Fibroblast of skin of right biceps (primary cell): ENCODE results near the gene MAST2.
A peak's percentile ranks its signal among the peaks of the same experiment; 100 is the strongest.
"Not testable (repeated sequence)": the region's sequence is repeated elsewhere in the genome, so short reads cannot be mapped to it uniquely, and the experiment has no call there.

Experiments used
- DNase-seq: peaks from one replicate; pipeline ENCODE4 v3.0.0-alpha.2; 2013

Gene MAST2

GRCh38 chr1:45803299-45803780 lies at the start of gene MAST2:
TSS of gene MAST2 (plus strand) at chr1:45803612. CDS start at chr1:45803896, 284 bp downstream.
- peak; percentile 90 for DNase-seq

DNA sequence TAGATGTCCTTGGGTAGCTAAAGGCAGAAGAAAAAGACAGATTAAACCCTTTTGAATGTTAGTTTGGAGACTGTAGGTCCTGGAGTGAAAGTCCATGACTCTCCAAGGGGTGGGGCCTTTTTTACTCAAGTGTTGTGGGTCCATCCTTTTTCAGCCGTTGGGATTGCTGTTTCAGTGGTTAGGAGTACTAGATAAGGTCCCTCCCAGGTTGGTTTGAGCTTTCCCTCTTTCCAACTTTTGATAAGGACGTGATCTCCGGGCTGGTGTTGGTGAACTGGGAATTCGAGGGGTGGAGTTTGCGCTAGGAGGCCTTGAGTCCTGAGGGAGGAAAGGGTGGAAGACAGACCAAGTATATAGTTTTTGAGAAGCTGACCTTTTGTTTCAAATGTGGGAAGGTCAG lies 47.7 kb upstream of the MAST2 start:
- no peak for DNase-seq

GRCh38 chr1:45762291-45762690 lies 41.1 kb upstream of the MAST2 start:
- DNase-seq = no peak

- no peak for DNase-seq
Observed at GRCh38 chr1:45765999-45766792, 37.2 kb upstream of the MAST2 start.

GRCh38 chr1:45767035-45767434 lies 36.4 kb upstream of the MAST2 start:
- DNase-seq = peak; percentile 36

- no peak for DNase-seq
Observed at GRCh38 chr1:45769261-45769932, 34.0 kb upstream of the MAST2 start.

GRCh38 chr1:45772971-45773370 lies 30.4 kb upstream of the MAST2 start:
- no peak for DNase-seq

GRCh38 chr1:45775794-45776193 lies 27.6 kb upstream of the MAST2 start:
- DNase-seq = no peak

DNA sequence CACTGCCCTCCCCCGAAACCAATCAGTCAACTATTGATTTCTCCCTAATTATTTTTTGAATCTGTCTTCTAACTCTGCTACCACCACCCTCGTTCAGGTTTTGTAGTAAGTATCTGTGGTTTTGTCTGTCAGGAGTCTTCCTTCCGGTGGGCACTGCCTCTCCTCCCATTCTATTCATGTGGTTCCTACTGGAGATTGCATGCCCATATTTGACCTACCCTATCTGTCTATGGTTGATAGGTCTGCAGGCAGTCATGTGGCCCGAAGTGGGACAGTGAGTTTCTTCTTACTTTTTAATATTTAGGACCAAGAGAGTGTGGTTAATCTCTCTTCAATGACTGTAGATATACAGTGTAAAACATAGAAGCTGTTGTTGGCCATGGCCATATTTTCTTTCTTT lies 17.8 kb upstream of the MAST2 start:
- no peak for DNase-seq

DNA sequence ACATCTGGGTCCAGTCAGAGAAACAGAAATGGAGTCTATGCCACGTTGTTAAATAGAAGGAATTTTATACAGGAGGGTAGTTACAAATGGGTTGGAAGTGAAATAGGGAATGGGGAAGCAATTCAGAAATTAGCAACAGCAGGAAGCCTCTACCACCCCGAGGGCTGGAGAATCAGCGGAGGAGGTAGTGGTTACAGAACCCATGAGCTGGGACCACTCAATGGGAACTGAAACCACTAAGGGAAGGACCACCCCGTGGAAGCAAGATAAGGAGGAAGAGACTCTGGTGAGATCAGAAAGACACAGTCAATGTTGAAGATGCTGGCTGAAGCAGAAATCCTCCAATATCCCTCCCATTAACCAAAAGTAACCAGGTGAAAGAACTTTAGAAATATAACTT lies 15.5 kb upstream of the MAST2 start:
- DNase-seq = no peak

DNA sequence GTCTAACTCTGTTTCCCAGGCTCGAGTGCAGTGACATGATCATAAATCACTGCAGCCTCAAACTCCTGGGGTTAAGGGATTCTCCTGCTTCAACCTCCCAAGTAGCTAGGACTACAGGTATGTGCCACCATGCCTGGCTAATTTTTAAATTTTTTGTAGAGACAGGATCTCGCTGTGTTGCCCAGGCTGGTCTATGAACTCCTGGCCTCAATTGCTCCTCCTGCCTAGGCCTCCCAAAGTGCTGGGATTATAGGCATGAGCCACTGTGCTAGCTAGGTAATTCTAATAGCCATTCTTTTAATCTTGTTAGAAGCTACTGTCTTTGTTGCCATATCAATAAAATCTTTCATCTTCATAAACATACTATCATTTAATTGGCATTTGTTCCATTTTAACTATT lies 13.8 kb upstream of the MAST2 start:
- no peak for DNase-seq

DNA sequence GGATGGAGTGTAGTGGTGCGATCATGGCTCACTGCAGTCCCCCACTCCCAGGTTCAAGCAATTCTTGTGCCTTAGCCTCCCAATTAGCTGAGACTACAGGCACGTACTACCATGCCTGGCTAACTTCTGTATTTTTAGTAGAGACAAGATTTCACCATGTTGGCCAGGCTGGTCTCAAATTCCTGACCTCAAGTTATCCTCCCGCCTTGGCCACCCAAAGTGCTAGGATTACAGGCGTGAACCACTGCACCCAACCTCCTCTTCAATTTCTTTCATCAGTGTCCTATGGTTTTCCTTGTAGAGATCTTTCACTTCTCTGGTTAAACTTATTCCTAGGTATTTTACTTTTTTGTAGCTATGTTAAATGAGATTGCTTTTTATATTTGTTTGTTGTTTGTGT lies 10.7 kb upstream of the MAST2 start:
- DNase-seq = no peak

GRCh38 chr1:45793942-45794604 lies 9.3 kb upstream of the MAST2 start:
- DNase-seq = no peak

DNA sequence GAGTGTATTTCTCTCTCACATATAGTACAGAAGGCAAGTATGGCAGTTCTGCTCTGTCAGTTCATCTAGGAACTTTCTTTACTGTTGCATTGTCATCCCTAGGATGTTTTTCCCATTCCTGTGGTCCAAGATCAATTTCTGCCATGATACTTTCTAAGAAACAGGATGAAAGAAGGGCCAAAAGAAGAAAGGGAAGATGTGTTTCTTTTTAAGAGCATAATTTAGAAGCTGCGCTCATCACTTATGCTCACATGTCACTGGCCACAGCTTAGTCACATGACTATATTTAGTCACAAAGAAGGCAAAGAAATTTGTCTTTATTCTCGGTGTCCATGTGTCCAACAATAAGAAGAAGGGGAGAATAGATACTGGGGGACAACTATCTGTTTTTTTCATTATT lies 7.0 kb upstream of the MAST2 start:
- DNase-seq = no peak

- no peak for DNase-seq
Observed at GRCh38 chr1:45796946-45797345, 6.5 kb upstream of the MAST2 start.

DNA sequence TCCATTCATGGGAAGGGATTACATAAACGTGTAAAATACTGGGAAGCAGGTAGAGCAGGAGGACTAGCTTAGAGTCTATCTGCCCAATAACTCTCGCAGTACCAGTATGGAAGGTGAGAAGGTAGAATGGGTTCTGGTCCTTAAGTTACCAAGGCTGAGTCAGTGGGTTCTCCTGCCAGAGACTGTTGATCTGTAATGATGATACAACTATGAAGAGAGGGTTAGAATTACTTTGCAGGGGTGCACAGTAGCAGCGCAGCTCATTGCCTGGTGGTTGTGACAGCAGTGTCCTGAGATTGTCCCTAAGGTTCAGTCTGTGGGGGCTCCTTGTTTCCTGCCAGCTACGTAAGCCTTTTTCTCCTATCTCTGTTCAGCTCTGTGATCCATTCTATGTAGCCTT lies 2.5 kb upstream of the MAST2 start:
- DNase-seq = no peak

GRCh38 chr1:45802343-45803298 lies 791 bp upstream of the MAST2 start:
- DNase-seq = peak; percentile 93

GRCh38 chr1:45803781-45804668 lies 613 bp downstream of the MAST2 start:
- DNase-seq = not testable (repeated sequence)

GRCh38 chr1:45804669-45804969 lies 1.2 kb downstream of the MAST2 start:
- DNase-seq = no peak

DNA sequence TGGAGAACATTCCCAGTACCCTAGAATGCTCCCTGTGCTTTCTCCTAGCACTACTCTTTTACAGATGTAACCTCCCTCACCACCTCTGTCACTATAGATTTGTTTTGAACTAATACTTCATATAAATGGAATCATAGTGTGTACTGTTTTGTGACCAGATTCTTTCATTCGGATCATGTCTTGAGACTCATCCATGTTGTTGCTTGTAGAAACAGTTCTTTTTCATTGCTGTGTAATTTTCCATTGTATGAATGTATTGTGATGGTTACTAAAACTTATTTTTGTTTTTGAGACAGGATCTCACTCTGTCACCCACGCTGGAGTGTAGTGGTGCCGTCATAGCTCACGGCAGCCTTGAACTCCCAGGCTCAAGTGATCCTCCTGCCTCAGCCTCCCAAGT lies 2.7 kb downstream of the MAST2 start:
- no peak for DNase-seq

DNA sequence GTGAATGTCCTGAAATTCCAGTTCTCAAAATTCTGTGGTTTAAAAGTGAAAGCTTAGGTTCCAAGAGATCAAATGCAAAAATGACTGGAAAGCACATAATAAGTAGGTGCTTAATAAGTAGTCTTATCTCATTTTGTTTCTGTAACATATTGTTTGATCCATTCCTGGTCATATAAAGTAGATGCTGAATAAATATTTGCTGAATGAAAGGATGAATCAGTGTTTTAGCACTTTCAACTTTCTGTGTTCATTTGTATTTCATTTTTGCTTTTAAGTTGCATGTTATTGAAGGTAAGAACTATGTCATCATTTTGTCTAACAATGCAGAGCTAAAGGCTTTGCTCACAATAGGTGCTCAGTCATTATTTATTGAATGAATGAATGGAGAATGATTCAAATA lies 6.3 kb downstream of the MAST2 start:
- DNase-seq = no peak

GRCh38 chr1:45814776-45815175 lies 11.4 kb downstream of the MAST2 start:
- DNase-seq = no peak
